ENCODE data around the gene FOXA3. TPM values are rescaled to one million over a fixed set of nuclear protein-coding genes. Genes with fewer than 3 reads are reported as not detected.

The FOXA3 gene
- polyA plus RNA-seq, 3 donors, result 0.15 to 0.26 (median 0.21) TPM

GRCh38 chr19:45918721-45919120, 54.6 kb downstream of the FOXA3 start:
- no peak for DNase-seq

GRCh38 chr19:45919678-45920077, 55.6 kb downstream of the FOXA3 start:
- DNase-seq, result no peak

GRCh38 chr19:45920458-45920857, 56.3 kb downstream of the FOXA3 start:
- no peak for DNase-seq

GRCh38 chr19:45922281-45922680, 58.2 kb downstream of the FOXA3 start:
- no peak for DNase-seq

Other genes with a start within 250 kb of the FOXA3 start
- gene EML2, start 224.9 kb upstream of the FOXA3 start, polyA plus RNA-seq (ENCODE audit: insufficient read length in 3 of 3), result 10 to 100 TPM; 19.8 to 25.9 (median 24.9) TPM
- gene GIPR, start 196.1 kb upstream of the FOXA3 start, polyA plus RNA-seq (ENCODE audit: insufficient read length in 3 of 3), result under 1 TPM; 0.48 to 0.81 (median 0.52) TPM
- 100 to 1,000 TPM; 296 to 376 (median 352) TPM for gene SNRPD2, start 172.4 kb upstream of the FOXA3 start, polyA plus RNA-seq (ENCODE audit: insufficient read length in 3 of 3)
- 10 to 100 TPM in 2 of 3 donors, 1 to 10 TPM in 1; 9.4 to 10.7 (median 10.1) TPM for gene QPCTL, start 171.7 kb upstream of the FOXA3 start, polyA plus RNA-seq (ENCODE audit: insufficient read length in 3 of 3)
- gene FBXO46, start 133.4 kb upstream of the FOXA3 start, polyA plus RNA-seq (ENCODE audit: insufficient read length in 3 of 3), result 10 to 100 TPM; 17.1 to 24.0 (median 18.6) TPM
- gene MEIOSIN, start 130.9 kb upstream of the FOXA3 start, polyA plus RNA-seq (ENCODE audit: insufficient read length in 3 of 3), result not detected
- 10 to 100 TPM; 22.7 to 33.5 (median 31.4) TPM for gene SIX5, start 95.1 kb upstream of the FOXA3 start, polyA plus RNA-seq (ENCODE audit: insufficient read length in 3 of 3)
- gene DMPK, start 81.8 kb upstream of the FOXA3 start, polyA plus RNA-seq (ENCODE audit: insufficient read length in 3 of 3), result 10 to 100 TPM; 48.6 to 70.8 (median 64.3) TPM
- gene DMWD, start 71.5 kb upstream of the FOXA3 start, polyA plus RNA-seq (ENCODE audit: insufficient read length in 3 of 3), result 10 to 100 TPM; 36.1 to 47.1 (median 41.3) TPM
- gene RSPH6A, start 49.0 kb upstream of the FOXA3 start, polyA plus RNA-seq (ENCODE audit: insufficient read length in 3 of 3), result not detected
- gene SYMPK, start 1.2 kb upstream of the FOXA3 start, polyA plus RNA-seq (ENCODE audit: insufficient read length in 3 of 3), result 10 to 100 TPM; 60.4 to 72.1 (median 66.5) TPM
- gene IRF2BP1, start 21.8 kb downstream of the FOXA3 start, polyA plus RNA-seq (ENCODE audit: insufficient read length in 3 of 3), result 10 to 100 TPM; 20.3 to 32.8 (median 27.2) TPM
- 1 to 10 TPM; 4.9 to 6.5 (median 5.7) TPM for gene MYPOP, start 38.3 kb downstream of the FOXA3 start, polyA plus RNA-seq (ENCODE audit: insufficient read length in 3 of 3)
- gene NANOS2, start 50.5 kb downstream of the FOXA3 start, polyA plus RNA-seq (ENCODE audit: insufficient read length in 3 of 3), result not detected
- 1 to 10 TPM; 3.6 to 5.3 (median 4.4) TPM for gene NOVA2, start 109.5 kb downstream of the FOXA3 start, polyA plus RNA-seq (ENCODE audit: insufficient read length in 3 of 3)
- 10 to 100 TPM; 13.8 to 14.8 (median 14.1) TPM for gene CCDC61, start 131.1 kb downstream of the FOXA3 start, polyA plus RNA-seq (ENCODE audit: insufficient read length in 3 of 3)
- gene PGLYRP1, start 158.7 kb downstream of the FOXA3 start, polyA plus RNA-seq (ENCODE audit: insufficient read length in 3 of 3), result 1 to 10 TPM in 1 of 3 donors, under 1 TPM in 2; 0.78 to 1.1 (median 0.84) TPM
- gene IGFL4, start 176.7 kb downstream of the FOXA3 start, polyA plus RNA-seq (ENCODE audit: insufficient read length in 3 of 3), result 1 to 10 TPM in 1 of 3 donors, under 1 TPM in 2; 0.28 to 1.3 (median 0.97) TPM